ENCODE data around the gene NCKAP5.

The NCKAP5 gene

DNA sequence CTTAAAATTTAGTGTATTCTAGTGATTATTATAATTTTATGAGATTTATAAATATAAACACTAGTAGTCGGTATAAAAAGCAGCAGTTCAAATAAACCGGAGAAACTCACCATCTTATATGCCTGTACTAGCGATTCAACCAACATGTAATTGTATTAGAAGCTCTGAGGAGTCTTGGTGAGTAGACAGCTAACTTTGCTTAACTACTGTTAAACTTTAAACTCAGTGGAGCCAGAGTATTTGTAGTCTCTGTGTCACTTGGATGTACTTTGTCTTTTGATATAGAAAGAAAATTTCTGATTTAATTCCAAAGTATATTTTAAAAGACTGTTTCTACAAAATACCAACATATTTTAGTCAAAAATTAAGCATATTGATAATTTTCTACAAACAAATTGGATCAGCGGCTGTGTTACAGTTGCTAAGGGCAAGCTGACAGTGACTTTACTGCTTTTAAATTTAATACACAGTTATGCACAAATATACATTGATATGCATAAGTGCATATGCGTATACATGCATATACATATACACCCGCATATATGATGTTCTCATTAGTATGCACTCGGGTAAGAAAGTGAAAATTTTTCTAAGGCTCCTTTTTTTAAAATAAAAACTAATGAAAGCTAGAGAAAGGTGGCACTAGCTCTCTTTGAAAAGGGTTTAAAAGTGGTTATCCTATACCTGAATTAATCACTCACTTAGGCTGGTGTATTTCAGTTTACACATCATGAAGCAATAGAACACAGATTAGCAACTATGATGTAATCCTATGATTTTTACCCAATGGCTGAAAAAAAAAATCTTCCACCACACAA, 374.5 kb downstream of the NCKAP5 start:
- DNase-seq, result no peak

DNA sequence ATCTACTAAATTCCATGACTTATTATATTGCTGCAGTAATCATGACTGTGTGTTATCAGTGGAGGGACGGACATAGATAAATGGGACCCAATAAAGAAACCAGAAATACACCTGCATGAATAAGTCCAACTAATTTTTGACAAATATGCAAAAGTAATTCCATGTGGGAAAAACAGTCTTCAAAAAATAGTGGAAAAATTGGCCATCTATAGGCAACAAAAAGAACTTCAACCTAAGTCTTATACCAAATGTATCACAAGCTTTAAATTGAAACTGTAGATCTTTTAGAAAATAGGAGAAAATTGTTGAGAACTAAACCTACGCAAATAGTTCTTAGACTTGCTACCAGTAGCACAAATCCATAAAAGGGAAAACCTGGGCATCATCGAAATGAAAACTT, 376.2 kb downstream of the NCKAP5 start:
- no peak for DNase-seq

DNA sequence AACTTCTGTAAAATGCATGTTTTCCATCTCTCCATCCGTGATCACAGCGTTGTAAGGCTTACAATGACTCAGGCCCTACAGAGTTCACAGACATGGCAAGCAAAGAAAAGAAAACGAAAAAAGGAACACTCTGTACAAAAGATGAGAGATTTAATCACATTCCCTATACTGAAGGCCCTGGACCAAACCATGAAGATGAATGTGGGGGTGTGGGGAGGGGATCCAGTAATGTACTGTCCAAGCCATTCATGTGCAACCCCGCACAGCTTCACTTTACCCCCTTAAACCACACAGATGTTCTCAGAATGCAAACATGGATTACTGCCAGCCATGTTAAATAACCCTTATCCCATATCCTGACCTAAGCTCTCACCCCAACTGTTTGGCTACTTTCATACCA, 391.1 kb downstream of the NCKAP5 start:
- DNase-seq, result no peak

DNA sequence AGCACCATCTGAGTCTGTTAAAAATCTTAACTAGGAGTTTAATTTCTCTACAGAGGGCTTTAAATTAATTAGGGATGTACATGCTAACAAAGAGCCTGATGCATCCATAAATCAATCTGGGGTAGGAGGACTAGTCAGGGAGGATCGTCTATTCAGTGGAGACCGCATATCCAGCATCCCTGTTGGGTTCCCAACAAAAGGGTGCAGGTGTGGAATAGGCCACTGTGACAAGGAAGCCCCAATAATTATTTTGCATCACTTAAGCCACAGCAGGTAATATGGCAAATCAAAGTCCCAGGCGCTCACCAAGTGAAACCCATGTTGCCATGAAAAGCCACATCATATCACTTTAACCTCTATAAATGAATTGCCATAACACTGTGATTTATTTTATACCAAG, 392.3 kb downstream of the NCKAP5 start:
- DNase-seq, result no peak

DNA sequence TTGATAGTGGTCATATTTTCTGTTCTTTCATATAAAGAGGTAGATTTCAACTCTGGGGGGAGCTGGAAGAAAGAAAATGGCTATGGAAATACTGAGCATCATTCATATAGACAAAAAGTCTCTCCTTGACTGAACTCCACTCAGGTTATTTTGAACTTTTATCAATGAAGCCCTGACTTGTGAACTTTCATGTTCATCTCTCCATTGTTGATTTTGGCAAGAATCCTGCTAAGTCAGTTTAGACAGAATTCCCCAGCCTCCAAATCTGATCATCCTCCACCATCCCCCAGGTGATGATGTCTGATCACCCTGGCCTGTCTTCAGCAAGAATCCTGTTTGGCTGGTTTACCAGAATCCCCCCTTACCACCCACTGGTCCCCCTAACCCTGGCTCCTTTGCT, 395.0 kb downstream of the NCKAP5 start:
- no peak for DNase-seq

DNA sequence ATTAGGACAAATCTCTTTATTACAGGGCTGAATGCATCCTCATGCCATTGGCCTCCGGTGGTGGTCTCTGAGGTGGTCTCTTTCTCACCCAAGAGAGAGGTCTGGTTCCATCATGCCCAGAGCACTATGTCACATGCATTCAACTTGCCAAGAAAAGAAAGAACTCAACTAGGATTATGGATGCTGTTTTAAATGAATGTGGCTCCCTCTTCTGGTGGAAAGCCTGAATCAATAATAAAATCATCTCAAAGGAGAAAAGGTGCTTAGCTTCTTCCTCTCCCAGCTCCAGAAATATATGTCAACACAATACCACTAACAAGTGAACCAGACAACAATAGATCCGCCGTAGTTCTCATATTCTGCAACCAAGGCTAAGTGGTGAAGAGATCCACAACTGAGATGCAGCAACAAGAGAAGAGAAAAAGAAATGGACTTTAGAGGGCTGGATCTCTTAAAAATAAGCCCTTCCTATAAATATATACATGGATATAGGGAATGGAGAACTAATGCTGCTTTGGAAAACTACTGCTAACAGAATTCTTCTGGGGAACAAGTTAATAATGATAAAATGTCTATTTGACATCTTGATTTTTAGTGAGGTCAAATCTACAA, 396.8 kb downstream of the NCKAP5 start:
- no peak for DNase-seq

DNA sequence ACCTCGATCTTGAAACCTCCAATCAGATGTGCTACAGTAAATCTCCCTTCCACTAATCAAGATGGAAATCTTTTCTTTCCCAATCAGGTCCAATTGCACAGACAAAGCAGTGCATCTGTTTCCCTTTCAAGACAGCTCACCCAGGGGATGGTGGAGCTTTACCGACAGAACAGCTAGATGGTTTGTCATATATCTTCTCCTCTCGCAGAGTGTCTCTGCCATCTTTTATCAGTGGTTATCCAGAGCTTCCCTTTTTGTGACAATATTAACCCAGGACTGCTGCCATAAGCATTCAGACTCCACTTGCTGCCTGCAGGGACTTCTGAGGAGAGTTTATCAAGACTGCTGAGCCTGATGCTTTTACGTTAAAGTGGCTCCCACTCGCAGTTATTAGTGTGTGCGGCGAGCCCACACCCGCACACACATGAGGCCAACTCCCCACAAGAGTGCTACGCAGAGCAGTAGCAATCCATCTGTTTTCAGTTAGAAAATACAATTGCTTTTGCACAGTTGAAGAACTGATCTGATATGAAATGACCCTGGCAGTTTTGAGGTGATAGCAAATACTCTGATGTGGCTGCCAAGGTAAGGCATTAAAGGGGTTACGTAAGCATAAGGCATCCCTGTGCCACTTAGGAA, 398.9 kb downstream of the NCKAP5 start:
- no peak for DNase-seq

DNA sequence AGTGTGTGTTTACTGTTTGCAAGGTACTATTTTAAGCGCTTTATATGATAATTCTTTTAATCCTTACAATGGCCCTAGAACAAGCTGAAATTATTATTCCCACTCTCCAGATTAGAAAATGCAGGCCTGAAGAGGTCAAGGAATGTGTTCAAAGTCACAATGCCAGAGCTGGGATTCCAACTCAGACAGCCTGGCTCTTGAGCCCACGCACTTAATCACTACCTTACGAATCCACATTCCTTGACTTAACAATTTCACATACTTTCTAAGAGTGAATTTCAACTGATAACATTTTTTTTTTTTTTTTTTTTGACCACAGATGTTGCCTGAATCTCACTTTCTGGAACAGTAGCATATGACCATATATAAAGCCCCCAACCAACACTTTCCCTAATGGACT, 400.3 kb downstream of the NCKAP5 start:
- no peak for DNase-seq

DNA sequence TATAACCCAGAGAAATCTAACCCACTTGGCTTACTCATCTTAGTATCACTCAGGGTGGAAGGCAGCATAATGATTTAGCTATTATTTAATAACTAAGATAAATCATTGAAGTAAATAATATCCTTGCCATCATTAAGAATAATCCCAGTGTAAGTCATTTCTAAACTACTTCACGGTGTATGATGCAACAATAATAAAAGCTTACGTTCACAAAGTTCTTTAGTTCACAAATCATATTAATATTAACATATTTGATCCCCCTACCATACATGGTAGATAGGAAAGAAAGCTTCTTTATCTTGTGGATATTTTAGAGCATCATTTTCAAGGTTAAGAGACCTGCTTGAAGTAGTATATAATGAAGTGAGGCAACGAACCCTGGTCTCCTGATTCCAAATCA, 401.0 kb downstream of the NCKAP5 start:
- no peak for DNase-seq

DNA sequence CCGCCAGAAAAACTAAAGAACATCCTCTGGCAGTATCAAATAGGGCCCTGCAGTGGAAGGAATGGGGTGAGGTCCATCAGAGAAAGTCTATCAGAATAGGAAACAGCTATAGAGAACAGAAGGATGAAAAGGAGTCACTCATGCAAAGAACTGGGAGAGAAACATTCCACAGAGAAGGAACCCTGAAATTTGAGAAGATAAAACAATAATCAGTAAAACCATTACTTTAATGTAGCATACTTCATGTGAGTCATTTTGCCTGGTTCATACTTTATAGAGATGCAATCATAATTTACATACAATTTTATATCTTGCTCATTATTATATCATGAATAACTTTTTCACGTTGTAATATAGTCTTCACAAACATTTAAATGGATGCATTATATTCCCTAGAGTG, 402.2 kb downstream of the NCKAP5 start:
- no peak for DNase-seq

DNA sequence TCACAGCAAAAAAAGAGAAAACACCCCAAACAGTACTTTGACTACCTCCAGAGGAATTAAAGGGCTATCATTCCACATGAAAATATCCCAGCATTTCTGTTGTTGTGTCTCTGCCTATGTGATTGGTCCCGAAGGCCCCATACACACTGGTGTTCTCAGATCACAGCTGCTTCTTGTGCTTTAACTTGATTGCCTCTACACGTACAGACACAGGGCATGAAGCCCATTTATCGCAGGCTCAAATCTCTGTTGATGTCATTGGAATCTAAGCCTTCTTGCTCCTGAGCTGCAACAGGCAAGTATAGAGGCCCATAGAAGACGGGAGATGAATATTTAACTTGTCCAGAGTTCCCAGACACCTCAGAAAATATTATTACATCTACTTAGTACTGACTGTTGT, 405.2 kb downstream of the NCKAP5 start:
- DNase-seq, result no peak

DNA sequence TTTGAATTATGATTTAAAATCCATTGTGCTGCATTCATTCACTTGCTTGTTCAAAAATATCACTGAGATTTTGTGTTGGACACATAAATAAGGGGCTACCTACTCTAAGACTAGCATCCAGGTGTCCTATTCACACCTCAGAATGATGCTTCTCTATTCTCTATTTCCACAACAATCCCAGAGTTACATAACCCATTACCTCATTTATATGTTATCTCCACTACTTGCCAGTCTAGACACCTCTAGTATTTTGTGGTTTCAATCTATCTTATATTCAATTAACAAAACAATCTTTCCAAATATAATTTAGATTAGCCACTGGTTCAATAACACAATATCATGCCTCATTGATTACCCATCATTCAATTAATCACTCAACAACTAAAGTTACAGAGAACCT, 409.8 kb downstream of the NCKAP5 start:
- no peak for DNase-seq

DNA sequence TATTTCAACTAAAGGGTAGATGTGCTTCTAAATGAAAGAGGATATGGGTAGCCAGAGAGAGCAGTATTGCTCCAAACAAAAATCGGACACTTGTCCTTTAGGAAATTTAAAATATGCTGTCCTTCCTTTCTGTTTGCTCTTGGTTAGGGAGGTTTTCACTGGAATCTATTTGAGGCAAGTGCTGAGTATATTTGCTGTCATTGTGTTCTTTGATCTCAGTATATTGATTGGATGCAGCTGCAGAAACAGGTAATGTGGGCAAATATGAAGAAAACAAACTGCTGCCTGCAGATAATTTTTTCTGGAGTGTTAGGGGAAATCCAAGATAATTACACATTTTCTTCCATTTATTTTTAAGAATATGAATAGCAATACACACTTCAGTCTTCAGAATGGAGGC, 410.2 kb downstream of the NCKAP5 start:
- DNase-seq, result no peak

DNA sequence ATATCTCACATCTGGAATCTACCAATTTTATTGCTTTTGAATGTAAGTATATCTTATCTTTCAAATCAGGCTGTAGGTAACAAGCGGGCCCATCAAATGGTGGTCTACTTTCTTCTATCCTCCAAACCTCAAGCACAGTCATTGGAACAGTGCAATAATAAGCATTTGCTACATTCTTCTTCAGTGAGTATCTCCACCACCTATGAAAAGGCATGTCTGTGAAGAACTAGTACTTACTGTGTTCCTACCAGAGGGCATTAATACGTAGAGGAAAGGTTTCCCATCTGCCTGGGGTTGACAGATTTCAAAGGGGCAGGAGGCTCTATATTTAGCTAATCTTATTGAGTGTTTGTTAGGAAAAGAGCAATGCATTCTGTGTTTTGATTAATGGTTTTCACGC, 411.1 kb downstream of the NCKAP5 start:
- DNase-seq, result no peak

DNA sequence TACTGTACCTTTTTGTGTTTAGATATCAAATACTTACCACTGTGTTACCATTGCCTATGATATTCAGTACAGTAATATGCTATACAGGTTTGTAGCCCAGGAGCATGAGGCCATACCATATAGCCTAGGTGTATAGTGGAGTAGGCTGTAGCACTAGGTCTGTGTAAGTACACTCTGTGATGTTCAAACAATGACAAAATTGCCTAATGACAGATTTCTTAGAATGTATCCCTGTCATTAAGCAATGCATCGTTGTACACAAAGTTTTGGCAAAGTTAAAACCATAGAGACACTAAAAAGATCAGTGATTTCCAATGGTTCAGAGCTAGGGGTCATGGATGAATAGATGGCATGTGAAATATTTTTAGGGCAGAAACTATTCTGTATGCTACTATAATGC, 415.5 kb downstream of the NCKAP5 start:
- no peak for DNase-seq

DNA sequence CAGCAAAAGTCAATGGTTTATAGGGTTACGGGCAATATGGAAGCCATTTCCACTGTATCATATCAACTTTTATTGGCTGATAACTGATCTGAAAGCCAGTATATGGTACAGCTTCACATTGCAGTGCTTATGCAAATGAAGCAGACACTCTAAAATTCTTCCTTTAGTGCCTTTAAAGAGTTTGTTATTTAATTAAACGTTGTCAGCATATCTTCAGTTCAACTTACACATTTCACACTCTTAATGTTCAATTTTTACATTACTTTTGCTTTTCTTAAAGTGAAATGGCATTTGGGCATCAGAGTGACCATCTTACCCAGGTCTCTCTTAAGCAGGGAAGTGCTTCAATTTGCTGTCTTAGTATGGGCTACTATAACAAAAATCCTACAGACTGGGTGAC, 420.1 kb downstream of the NCKAP5 start:
- DNase-seq, result no peak

DNA sequence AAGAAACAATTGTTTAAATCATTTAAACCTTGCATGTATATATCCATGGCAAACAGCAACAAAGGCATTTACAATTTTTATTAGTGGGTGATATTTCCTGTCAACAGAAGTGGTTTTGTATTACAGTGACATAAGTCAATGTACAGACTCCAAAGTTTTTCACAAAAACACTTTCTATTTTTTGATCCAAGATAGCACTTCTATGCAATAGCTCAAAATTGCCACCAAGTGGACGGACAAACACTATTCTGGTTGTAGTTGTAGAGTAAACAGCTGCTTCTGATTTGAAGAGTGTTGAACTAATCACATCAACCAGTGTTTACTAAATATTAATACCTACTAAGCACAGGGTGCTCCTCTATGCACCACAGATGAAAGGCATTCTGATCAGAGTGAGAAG, 421.4 kb downstream of the NCKAP5 start:
- DNase-seq, result no peak

DNA sequence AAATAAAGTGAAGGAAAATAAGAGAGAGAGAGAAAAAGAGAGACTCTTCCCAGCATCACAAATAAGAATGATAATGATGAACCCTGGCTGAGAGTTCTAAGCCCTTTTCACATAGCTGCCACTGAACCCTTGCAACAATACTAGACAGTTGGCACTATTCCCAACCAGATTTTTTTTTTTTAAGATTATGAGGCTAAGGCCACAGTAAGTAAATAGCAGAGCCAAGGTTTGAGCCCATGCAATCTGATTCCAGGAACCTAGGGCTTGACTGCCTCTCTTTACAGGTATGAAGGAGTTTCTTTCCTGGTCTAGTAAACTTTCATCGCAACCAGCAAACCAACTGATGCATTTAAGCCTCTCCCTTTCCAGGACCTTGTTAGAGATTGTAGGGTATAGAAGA, 424.6 kb downstream of the NCKAP5 start:
- DNase-seq, result no peak

DNA sequence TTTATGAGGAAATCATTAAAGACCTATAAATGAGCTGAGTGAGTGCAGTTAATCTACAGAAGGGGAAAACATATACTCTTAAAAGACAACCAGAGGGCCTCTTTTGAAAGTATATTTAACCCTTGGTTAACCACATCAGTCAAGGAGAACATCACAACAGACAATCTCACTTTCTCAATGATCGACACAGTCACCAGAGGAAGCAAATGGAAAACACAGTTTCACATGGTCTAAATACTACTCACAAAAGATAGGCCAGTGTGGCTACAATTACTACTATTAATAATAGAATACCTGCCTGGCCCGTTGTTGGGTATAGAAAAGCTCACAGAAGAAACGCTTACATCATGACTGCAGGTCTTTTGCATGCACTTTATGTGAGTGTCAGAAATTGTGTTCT, 426.2 kb downstream of the NCKAP5 start:
- DNase-seq, result no peak

DNA sequence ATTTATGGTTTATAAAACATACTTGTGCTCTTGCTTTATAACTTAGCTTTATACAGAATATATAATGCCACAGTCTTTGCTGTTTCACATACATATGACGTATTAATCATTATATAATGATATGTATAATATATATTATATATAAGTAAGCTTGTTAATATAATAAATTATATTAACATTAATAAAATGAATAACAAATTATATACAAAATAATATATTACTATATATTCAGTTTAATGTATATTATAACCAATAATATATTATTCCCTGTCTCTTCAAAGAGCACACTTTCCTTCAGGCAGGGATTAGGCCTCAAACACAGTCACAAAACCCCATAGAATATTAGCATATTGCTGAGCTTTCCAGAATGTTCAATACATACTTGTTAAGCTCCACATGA, 427.6 kb downstream of the NCKAP5 start:
- no peak for DNase-seq

DNA sequence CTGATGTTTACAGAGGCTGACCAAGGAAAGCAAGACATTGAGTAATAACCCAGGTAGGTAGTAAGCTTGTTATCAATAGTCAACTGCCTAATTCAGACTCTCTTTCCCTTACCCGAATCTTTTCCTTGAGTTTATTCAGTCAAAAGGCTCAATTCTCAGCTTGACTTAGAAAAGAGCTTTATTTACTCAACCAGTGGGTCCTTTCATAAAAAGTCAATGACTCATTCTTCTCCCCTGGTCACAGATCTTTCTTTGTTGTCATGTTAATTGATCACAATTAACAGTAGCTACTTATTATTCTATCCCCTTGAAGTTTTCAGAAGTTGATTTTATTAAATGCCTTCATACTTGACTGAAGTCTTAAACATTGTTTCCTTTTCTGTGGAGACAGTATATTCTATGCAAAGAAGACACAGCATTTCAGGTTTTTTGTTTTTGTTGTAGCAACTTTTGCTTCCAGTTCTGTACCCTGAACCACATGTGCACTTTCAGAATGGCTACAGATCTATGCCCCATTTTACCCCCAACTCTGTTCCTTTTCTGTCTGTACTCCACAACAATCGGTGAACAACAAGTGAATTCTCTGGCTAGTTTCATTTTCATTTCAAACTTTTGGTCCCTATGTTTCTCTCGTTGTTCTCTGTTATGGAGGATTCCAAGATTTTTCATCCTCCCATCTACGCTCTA, 428.3 kb downstream of the NCKAP5 start:
- DNase-seq, result no peak

DNA sequence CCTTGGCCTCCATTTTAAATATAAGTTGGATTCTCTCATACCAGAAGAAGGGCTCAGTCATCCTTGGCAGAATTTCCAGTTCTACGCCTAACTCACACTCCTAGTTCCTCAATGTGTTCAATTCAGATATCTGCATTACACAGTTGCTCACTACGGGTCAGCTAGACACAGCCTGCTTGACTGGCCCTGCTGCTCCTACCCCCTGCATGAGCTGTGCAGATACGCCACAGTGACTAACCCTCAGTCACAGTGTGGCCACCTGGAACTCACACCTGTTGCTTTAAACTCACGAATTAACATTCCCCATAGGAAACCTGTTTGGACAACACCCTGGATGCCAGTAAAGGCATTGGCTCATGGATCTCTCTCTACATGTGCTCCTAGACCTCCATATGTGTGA, 429.6 kb downstream of the NCKAP5 start:
- no peak for DNase-seq

DNA sequence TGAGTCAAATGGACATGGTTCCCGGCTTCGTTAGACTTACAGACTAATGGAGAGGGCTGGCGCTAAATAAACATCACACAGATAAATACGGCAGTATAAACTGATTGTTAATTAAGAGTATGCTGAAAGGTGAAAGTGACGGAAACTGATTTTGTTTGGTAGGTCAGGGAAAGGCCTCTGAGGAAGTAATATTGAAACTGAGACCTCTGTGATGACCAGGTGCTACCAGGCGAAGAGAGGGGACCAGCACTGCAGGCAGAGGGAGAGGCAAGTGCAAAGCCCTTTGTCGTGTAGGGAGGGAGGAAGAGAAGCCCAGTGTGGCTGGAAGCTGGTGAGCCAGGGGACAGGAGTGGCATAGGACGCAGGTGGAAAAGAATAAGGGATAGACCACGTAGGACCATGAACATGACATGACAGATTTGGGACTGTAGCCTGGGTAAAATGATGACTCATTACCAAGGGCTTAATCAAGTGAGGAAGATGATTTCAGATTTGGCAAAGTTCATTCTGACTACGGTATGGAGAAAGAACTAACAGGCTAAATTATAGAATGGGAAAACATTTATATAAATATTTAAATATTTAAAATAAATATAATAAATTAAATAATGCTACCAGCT, 433.1 kb downstream of the NCKAP5 start:
- DNase-seq, result no peak

Data from effector CD4-positive, alpha-beta T cell (primary cell).